ENCODE data around the gene VTI1A. TPM values are rescaled to one million over a fixed set of nuclear protein-coding genes. Genes with fewer than 3 reads are reported as not detected.

VTI1A gene
- total and polyA plus RNA-seq, 9 of the 15 experiments (the other 6 are each of a cell fraction or from before 2014, with no cell fraction given): 9.3 to 21.4 (median 16.0) TPM

GRCh38 chr10:112467541-112468075, 20.6 kb downstream of the VTI1A start (continued):
- TF ChIP-seq ZNF518B (CRISPR knock-in tag; IDR thresholded peaks at IDR 0.05): no peak
- no peak for TF ChIP-seq SREBF2 (CRISPR knock-in tag; IDR thresholded peaks at IDR 0.05)
- TF ChIP-seq HDGF (IDR thresholded peaks at IDR 0.05): no peak

- H4K20me1 ChIP-seq (replicated peaks; ENCODE audit: control insufficient read depth, insufficient read depth, low read length): no peaks in the 10 kb centered on the region
- no peaks in the 10 kb centered on the region for H3K9me3 ChIP-seq (replicated peaks; ENCODE audit: control insufficient read depth, insufficient read depth, low read depth, low read length)
- POLR2A ChIA-PET: interaction anchor here (0.8 to 0.9 kb wide), 2 partner anchors 25 to 37 kb away, joined by 3 read pairs; partner anchors contain the start of genes VTI1A and ZDHHC6
- H3K9me1 ChIP-seq (ENCODE audit: control insufficient read depth, insufficient read depth, low read length): no peaks in the 10 kb centered on the region
- CTCF ChIA-PET (ENCODE audit: low intra/inter-chr PET ratio): interaction anchor here (0.6 to 0.7 kb wide), 3 partner anchors 9 to 979 kb away, joined by 3 to 5 read pairs (median 4); no protein-coding TSS in a partner anchor
- no peak overlapping the region for H3K27ac ChIP-seq (ENCODE audit: extremely low read depth, low read depth, low read length)
- peak; percentile 77 for FAIRE-seq
- DNase-seq (ENCODE audit: extremely low read depth in 1 of 4, low spot score in 3 of 4): peak; percentile 26 to 47 (median 32)
- H2AFZ ChIP-seq (ENCODE audit: low read depth, low read length): no peak overlapping the region
- no TSS peak for BruUV-seq (replicated peaks)
- no peaks in the 10 kb centered on the region for H3K36me3 ChIP-seq (ENCODE audit: control insufficient read depth, insufficient read depth, low read length)
- no peaks in the 10 kb centered on the region for H3K79me2 ChIP-seq (ENCODE audit: control insufficient read depth, insufficient read depth, low read length)
- H3K4me1 ChIP-seq (replicated peaks in 1 of 2; ENCODE audit: control insufficient read depth in 2 of 2, insufficient read depth in 2 of 2, low read length in 2 of 2): no peaks in the 10 kb centered on the region
- H3K4me2 ChIP-seq (ENCODE audit: insufficient read depth, low read length): no peak overlapping the region
- 2% methylated on average over 4 of the region's 4 CpGs for WGBS (ENCODE audit: insufficient coverage, low coverage, missing lambda C conversion rate)
- no peak overlapping the region for H3K9ac ChIP-seq (ENCODE audit: insufficient read depth in 1 of 2, low read depth in 2 of 2, low read length in 2 of 2)
- no peak overlapping the region for H3K4me3 ChIP-seq
- intact Hi-C loops (cut with micrococcal nuclease) (loop anchor here (2.0 to 10.0 kb wide), 3 partner anchors 37 to 913 kb away; no protein-coding TSS in a partner anchor), in situ Hi-C loops (cut with MboI) (no loop called here)
- no peaks in the 10 kb centered on the region for H3K27me3 ChIP-seq (ENCODE audit: control insufficient read depth in 2 of 2, insufficient read depth in 2 of 2, low read length in 2 of 2)
- peak; percentile 74 for ATAC-seq
- TF ChIP-seq LEF1 (IDR thresholded peaks at IDR 0.05): no peak
- peak; percentile 44 to 77; a peak in 3 of 4 replicates for TF ChIP-seq RAD21 (CRISPR knock-in tag; conservative IDR thresholded peaks at IDR 0.05 in 1 of 2, IDR thresholded peaks at IDR 0.05 in 1 of 2)
- peak; percentile 31 to 64 (median 47); a peak in 4 of 6 replicates for TF ChIP-seq CTCF (IDR thresholded peaks at IDR 0.05 in 2 of 3, conservative IDR thresholded peaks at IDR 0.05 in 1 of 3; ENCODE audit: insufficient read depth in 2 of 3, low read depth in 1 of 3, low read length in 3 of 3)
- TF ChIP-seq SMC3 (conservative IDR thresholded peaks at IDR 0.05; ENCODE audit: insufficient read depth, low read depth, low read length): 0 out of 2 replicates have a peak, but pooled peaks have one; percentile 7
Measured at GRCh38 chr10:112471878-112472487, 25.0 kb downstream of the VTI1A start.

Data from K562 (cell line).